Activated B cell treated with CpG ODN at 0.5 μM for 24 hours (primary cell): ENCODE measurements around the gene THRSP. TPM values are rescaled to one million over a fixed set of nuclear protein-coding genes. Genes with fewer than 3 reads are reported as not detected.

Experiments used
- ATAC-seq: fragments of 200-7000 bp; cut with Tn5 transposase; one replicate; pipeline ENCODE4 v1.10.0; 2021; ENCODE audit warnings: low read depth, mild to moderate bottlenecking, moderate library complexity
- CTCF ChIA-PET: fragments of 350-600 bp; sonication (Branson Sonifier 250); formaldehyde crosslinking; loops from one replicate; lab custom pipeline; 2021; ENCODE audit warnings: antibody characterized with exemption; lab: Charles Lee
- POLR2A ChIA-PET: fragments of 350-600 bp; sonication (Branson Sonifier 250); formaldehyde crosslinking; loops from one replicate; lab custom pipeline; 2021; ENCODE audit warnings: antibody characterized with exemption; lab: Charles Lee
- DNase-seq: peaks from one replicate; pipeline ENCODE4 v3.0.0; 2022
- H3K27ac Mint-ChIP-seq: one replicate; pipeline ENCODE4 v1.8.0; 2020; ENCODE audit warnings: mixed read lengths
- H3K27me3 Mint-ChIP-seq: one replicate; pipeline ENCODE4 v1.8.0; 2021; ENCODE audit warnings: mixed read lengths
- H3K36me3 Mint-ChIP-seq: one replicate; pipeline ENCODE4 v1.8.0; 2021; ENCODE audit warnings: low read depth, mixed read lengths
- H3K4me1 Mint-ChIP-seq: one replicate; pipeline ENCODE4 v1.8.0; 2021; ENCODE audit warnings: mixed read lengths
- H3K4me3 Mint-ChIP-seq: one replicate; pipeline ENCODE4 v1.8.0; 2020; ENCODE audit warnings: mild to moderate bottlenecking, mixed read lengths
- H3K9me3 Mint-ChIP-seq: one replicate; pipeline ENCODE4 v1.8.0; 2020; ENCODE audit warnings: mixed read lengths
- CTCF ChIP-seq: fragments of 200-600 bp; IDR thresholded peaks from one replicate; pipeline ENCODE4 v1.8.0; 2022; ENCODE audit warnings: antibody characterized with exemption, mild to moderate bottlenecking
- intact Hi-C: fragments of 100-400 bp; cut with micrococcal nuclease; formaldehyde crosslinking; loops from one replicate; pipeline ENCODE4 v1.15.1; 2024
- total RNA-seq: library from RNA; stranded (reverse); gene quantifications from 2 replicates; pipeline ENCODE4 v1.2.3, GENCODE V29; 2022

THRSP gene
- total RNA-seq, 1 donor from 2014 or later = not detected

GRCh38 chr11:78045851-78046485 is 17.7 kb upstream of the THRSP start:
- POLR2A ChIA-PET = interaction anchor here (1.3 kb wide), 1 partner anchor 51 kb away, joined by 4 read pairs; the partner anchor contains the start of gene INTS4
- intact Hi-C loops = loop anchor here (1.0 to 2.0 kb wide), 4 partner anchors 51 to 518 kb away; partner anchors contain the start of genes INTS4 and RSF1
- H3K27me3 Mint-ChIP-seq = peaks cover 5% of the 10 kb centered on the region
- DNase-seq (peak; percentile 81), ATAC-seq (peak; percentile 98)
- no peaks in the 10 kb centered on the region for H3K36me3 Mint-ChIP-seq
- CTCF ChIA-PET = interaction anchor here (0.5 to 2.3 kb wide), 13 partner anchors 9 to 518 kb away, joined by 3 to 11 read pairs (median 4); no protein-coding TSS in a partner anchor
- H3K4me3 Mint-ChIP-seq = peak overlapping the region; percentile 72
- H3K27ac Mint-ChIP-seq = no peak overlapping the region
- peak; percentile 95 for TF ChIP-seq CTCF
- no peaks in the 10 kb centered on the region for H3K9me3 Mint-ChIP-seq
- peaks cover 6% of the 10 kb centered on the region for H3K4me1 Mint-ChIP-seq

- CTCF ChIA-PET = interaction anchor here (1.0 to 2.3 kb wide), 9 partner anchors 9 to 518 kb away, joined by 3 to 11 read pairs (median 4); no protein-coding TSS in a partner anchor
- ATAC-seq (peak; percentile 10), DNase-seq (no peak)
- peak; percentile 9 for TF ChIP-seq CTCF
- no peaks in the 10 kb centered on the region for H3K36me3 Mint-ChIP-seq
- peaks cover 6% of the 10 kb centered on the region for H3K4me1 Mint-ChIP-seq
- no peaks in the 10 kb centered on the region for H3K9me3 Mint-ChIP-seq
- POLR2A ChIA-PET = no interaction called here
- no peak overlapping the region for H3K4me3 Mint-ChIP-seq
- intact Hi-C loops = loop anchor here (1.0 to 2.0 kb wide), 3 partner anchors 52 to 518 kb away; partner anchors contain the start of genes INTS4 and RSF1
- no peak overlapping the region for H3K27ac Mint-ChIP-seq
- peaks cover 5% of the 10 kb centered on the region for H3K27me3 Mint-ChIP-seq
Observed at GRCh38 chr11:78046486-78046854, 17.2 kb upstream of the THRSP start.

- no peak for ATAC-seq
- Mint-ChIP-seq H3K36me3 (no peaks in the 10 kb centered on the region), H3K27me3 (peaks cover under 1% of the 10 kb centered on the region), H3K9me3 (no peaks in the 10 kb centered on the region), H3K4me3 (no peak overlapping the region), H3K27ac (no peak overlapping the region), H3K4me1 (peaks cover 6% of the 10 kb centered on the region)
- no peak for DNase-seq
- intact Hi-C loops = no loop called here
- ChIA-PET CTCF (no interaction called here), POLR2A (no interaction called here)
- TF ChIP-seq CTCF = no peak
Observed at GRCh38 chr11:78048561-78048960, 15.1 kb upstream of the THRSP start.

DNA sequence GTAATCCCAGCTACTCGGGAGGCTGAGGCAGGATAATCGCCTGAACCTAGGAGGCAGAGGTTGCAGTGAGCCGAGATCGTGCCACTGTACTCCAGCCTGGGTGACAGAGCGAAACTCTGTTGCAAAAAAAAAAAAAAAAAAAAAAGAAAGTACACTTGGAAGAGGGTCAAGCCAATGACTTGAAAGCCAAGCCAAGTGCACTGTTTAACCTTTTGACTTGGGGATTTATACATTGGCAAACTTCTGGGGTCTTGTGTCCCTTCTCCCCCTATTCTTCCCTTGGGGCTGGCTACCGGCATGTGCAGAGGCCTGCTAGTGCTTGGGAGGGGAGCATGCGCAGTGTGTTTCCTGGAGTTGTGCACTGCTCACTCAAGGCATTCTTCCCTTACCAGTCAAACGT is 14.3 kb upstream of the THRSP start:
- ATAC-seq (no peak), DNase-seq (no peak)
- ChIA-PET CTCF (no interaction called here), POLR2A (no interaction called here)
- no peak for TF ChIP-seq CTCF
- H3K4me3 Mint-ChIP-seq = no peak overlapping the region
- peaks cover 6% of the 10 kb centered on the region for H3K4me1 Mint-ChIP-seq
- intact Hi-C loops = no loop called here
- no peaks in the 10 kb centered on the region for H3K27me3 Mint-ChIP-seq
- no peak overlapping the region for H3K27ac Mint-ChIP-seq
- H3K9me3 Mint-ChIP-seq = no peaks in the 10 kb centered on the region
- no peaks in the 10 kb centered on the region for H3K36me3 Mint-ChIP-seq

DNA sequence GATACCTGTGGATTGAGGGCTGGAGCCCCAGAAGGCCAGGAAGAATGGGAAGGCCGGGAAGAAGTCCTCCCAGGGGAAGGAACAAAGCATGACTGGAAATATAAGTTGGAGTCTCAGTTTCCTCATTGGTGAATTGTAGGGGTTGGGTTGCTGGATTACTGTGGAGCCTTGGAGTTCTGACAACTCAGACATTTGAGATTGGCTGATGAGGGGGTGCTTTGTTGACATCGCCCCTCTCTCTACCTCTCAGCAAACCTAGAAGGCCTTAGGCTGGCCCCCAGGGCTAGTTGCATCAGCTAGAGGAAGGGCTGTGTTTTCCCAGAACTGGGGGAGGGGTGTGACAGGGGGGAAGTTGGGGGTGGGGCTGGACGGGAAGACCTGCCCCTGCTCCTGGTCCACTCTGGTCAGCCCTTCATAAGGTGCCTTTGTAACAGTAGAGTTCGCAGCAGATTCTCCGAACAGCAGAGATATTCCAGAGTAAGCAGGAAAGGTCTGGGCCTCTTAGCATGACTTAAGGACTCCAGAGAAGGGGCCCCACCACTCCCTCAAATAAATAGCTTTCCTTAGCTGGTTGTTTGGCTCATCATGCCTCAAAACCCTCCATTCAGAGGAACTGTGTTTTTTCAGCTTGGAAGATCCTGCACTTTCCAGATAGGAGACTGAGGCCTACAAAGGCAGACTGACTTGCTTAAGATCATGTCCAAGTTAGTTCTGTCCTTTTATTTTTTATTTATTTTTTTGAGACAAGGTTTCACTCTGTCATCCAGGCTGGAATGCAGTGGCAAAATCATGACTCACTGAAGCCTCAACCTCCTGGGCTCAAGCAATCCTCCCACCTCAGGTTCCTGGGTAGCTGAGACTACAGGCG is 12.5 kb upstream of the THRSP start:
- CTCF ChIA-PET = no interaction called here
- no peak for DNase-seq
- POLR2A ChIA-PET = interaction anchor here (0.6 kb wide), 1 partner anchor 28 kb away, joined by 3 read pairs; no protein-coding TSS in a partner anchor
- no peak for TF ChIP-seq CTCF
- Mint-ChIP-seq H3K27me3 (no peaks in the 10 kb centered on the region), H3K36me3 (no peaks in the 10 kb centered on the region), H3K9me3 (no peaks in the 10 kb centered on the region), H3K4me1 (no peaks in the 10 kb centered on the region), H3K4me3 (no peak overlapping the region), H3K27ac (no peak overlapping the region)
- intact Hi-C loops = no loop called here
- no peak for ATAC-seq
